ENCODE data around the gene ORMDL3. TPM values are rescaled to one million over a fixed set of nuclear protein-coding genes. Genes with fewer than 3 reads are reported as not detected.

ORMDL3 gene
- polyA plus RNA-seq, 3 donors = 9.4 to 13.5 (median 11.8) TPM

DNA sequence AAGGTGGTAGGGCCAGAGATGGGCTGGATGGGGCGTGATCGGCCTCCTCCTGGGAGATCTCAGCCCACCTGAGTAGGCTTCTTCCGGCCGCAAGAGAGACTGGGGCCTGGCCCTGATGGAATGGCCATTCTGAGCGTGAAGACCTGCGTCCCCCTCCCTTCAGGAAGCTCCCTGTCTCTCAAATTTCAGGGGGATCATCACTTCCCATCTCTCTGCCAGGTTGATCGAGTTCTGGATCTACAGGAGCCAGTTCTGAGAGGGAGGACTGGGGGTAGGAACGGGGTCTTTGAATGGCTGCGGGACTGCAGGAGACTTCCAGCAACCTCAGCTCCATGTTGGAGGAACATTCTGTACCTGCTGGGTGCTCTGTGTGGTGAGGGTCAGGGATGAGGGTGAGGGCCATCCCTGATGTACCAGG, 26.1 kb upstream of the ORMDL3 start:
- Histone ChIP-seq H3K36me3 (replicated peaks in 1 of 2; ENCODE audit: control insufficient read depth in 1 of 2, insufficient read depth in 2 of 2, low read length in 2 of 2) (no peaks in the 10 kb centered on the region), H3K4me1 (ENCODE audit: control insufficient read depth in 1 of 2, insufficient read depth in 2 of 2, low read length in 2 of 2) (peaks cover 12 to 13% of the 10 kb centered on the region in 2 donors), H4K20me1 (ENCODE audit: insufficient read depth, low read length) (no peaks in the 10 kb centered on the region), H3K4me3 (replicated peaks in 1 of 3; ENCODE audit: low read depth in 2 of 3, low read length in 3 of 3) (peak overlapping the region; percentile 43 to 76 (median 45)), H3K27me3 (ENCODE audit: control insufficient read depth in 2 of 2, insufficient read depth in 2 of 2, low read length in 2 of 2) (no peaks in the 10 kb centered on the region), H3K27ac (ENCODE audit: low read depth in 1 of 2, low read length in 2 of 2) (peak overlapping the region; percentile 13 to 73), H3K9me3 (replicated peaks in 1 of 2; ENCODE audit: control insufficient read depth in 1 of 2, insufficient read depth in 1 of 2, low read length in 2 of 2) (no peaks in the 10 kb centered on the region), H3K4me2 (replicated peaks; ENCODE audit: extremely low read depth, low read length, poor library complexity, severe bottlenecking) (peak overlapping the region; percentile 80), H2AFZ (ENCODE audit: insufficient read depth, low read depth, low read length, poor library complexity, severe bottlenecking) (peak overlapping the region; percentile 95), H3K9ac (ENCODE audit: insufficient read depth, low read length, poor library complexity, severe bottlenecking) (peak overlapping the region; percentile 57), H3K79me2 (ENCODE audit: insufficient read depth, low read length) (no peaks in the 10 kb centered on the region)
- 58% methylated on average over 8 of the region's 9 CpGs for WGBS (ENCODE audit: insufficient coverage)
- DNase-seq = no peak
- H3K27me3 Mint-ChIP-seq (ENCODE audit: low read depth in 3 of 3) = peaks cover 5 to 16% (median 9%) of the 10 kb centered on the region in 3 donors
- no peaks in the 10 kb centered on the region for H3K36me3 Mint-ChIP-seq
- TF ChIP-seq, protein P1, sequence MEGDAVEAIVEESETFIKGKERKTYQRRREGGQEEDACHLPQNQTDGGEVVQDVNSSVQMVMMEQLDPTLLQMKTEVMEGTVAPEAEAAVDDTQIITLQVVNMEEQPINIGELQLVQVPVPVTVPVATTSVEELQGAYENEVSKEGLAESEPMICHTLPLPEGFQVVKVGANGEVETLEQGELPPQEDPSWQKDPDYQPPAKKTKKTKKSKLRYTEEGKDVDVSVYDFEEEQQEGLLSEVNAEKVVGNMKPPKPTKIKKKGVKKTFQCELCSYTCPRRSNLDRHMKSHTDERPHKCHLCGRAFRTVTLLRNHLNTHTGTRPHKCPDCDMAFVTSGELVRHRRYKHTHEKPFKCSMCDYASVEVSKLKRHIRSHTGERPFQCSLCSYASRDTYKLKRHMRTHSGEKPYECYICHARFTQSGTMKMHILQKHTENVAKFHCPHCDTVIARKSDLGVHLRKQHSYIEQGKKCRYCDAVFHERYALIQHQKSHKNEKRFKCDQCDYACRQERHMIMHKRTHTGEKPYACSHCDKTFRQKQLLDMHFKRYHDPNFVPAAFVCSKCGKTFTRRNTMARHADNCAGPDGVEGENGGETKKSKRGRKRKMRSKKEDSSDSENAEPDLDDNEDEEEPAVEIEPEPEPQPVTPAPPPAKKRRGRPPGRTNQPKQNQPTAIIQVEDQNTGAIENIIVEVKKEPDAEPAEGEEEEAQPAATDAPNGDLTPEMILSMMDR (IDR thresholded peaks at IDR 0.05) = no peak
- H3K4me3 Mint-ChIP-seq = peak overlapping the region; percentile 79 to 84
- intact Hi-C loops (cut with micrococcal nuclease) = loop anchor here in 1 of 2 donors (2.0 kb wide), 1 partner anchor 27 kb away; the partner anchor contains the start of gene PSMD3
- peaks cover 0 to 2% (median 0%) of the 10 kb centered on the region in 7 donors for H3K9me3 Mint-ChIP-seq
- peak overlapping the region in 6 of 7 donors; percentile 69 to 91 (median 86) for H3K27ac Mint-ChIP-seq
- H3K4me1 Mint-ChIP-seq = peaks cover 20% of the 10 kb centered on the region

DNA sequence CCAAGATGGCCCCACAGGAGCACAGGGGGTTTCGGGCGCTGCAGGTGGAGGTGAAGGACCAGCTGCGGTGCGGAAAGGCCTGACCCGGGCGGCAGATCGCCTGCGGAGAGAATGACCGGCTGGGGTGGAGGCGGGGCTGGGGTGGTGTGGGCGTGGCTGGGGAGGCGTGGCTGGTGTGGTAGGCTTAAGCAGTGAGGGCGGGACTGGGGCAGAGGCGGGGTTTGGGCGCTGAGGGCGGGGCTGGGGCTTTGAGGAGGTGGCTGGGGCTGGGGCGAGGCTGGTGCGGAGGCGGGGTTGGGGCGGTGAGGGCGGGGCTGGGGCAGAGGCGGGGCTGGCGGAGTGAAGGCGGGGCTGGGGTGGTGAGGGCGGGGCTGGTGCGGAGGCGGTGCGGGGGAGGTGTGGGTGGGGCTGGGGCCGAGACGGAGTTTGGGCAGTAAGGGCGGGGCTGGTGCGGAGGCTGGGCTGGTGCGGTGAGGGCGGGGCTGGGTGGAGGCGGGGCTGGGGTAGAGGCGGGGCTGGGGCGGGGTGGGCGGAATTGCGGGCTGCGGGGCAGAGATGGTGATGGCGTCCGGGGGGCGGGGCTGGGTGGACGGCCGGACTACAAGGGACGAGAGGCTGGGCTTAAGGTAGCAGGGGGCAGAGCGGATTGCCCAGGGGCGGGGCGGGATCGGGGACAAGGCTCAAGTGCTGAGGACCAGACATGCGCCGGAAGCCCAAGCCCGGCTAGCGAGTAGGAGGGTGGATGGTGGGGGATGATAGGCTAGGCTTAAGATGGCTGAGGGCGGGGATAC, 25.5 kb upstream of the ORMDL3 start:
- peak overlapping the region; percentile 96 for H3K4me2 ChIP-seq (replicated peaks; ENCODE audit: extremely low read depth, low read length, poor library complexity, severe bottlenecking)
- peak overlapping the region; percentile 13 to 73 for H3K27ac ChIP-seq (ENCODE audit: low read depth in 1 of 2, low read length in 2 of 2)
- Mint-ChIP-seq H3K27ac (peak overlapping the region in 6 of 7 donors; percentile 69 to 91 (median 86)), H3K27me3 (ENCODE audit: low read depth in 3 of 3) (peaks cover 5 to 16% (median 9%) of the 10 kb centered on the region in 3 donors), H3K4me3 (peak overlapping the region; percentile 79 to 87), H3K4me1 (peaks cover 20% of the 10 kb centered on the region), H3K9me3 (peaks cover 0 to 2% (median 0%) of the 10 kb centered on the region in 7 donors), H3K36me3 (no peaks in the 10 kb centered on the region)
- H3K36me3 ChIP-seq (replicated peaks in 1 of 2; ENCODE audit: control insufficient read depth in 1 of 2, insufficient read depth in 2 of 2, low read length in 2 of 2) = no peaks in the 10 kb centered on the region
- H3K27me3 ChIP-seq (ENCODE audit: control insufficient read depth in 2 of 2, insufficient read depth in 2 of 2, low read length in 2 of 2) = no peaks in the 10 kb centered on the region
- TF ChIP-seq, protein P1 (IDR thresholded peaks at IDR 0.05) = no peak
- H3K9me3 ChIP-seq (replicated peaks in 1 of 2; ENCODE audit: control insufficient read depth in 1 of 2, insufficient read depth in 1 of 2, low read length in 2 of 2) = no peaks in the 10 kb centered on the region
- peaks cover 12 to 13% of the 10 kb centered on the region in 2 donors for H3K4me1 ChIP-seq (ENCODE audit: control insufficient read depth in 1 of 2, insufficient read depth in 2 of 2, low read length in 2 of 2)
- peak overlapping the region; percentile 57 for H3K9ac ChIP-seq (ENCODE audit: insufficient read depth, low read length, poor library complexity, severe bottlenecking)
- peak overlapping the region; percentile 97 for H2AFZ ChIP-seq (ENCODE audit: insufficient read depth, low read depth, low read length, poor library complexity, severe bottlenecking)
- no peaks in the 10 kb centered on the region for H3K79me2 ChIP-seq (ENCODE audit: insufficient read depth, low read length)
- WGBS (ENCODE audit: insufficient coverage) = under 1% methylated on average over 21 of the region's 55 CpGs
- no peaks in the 10 kb centered on the region for H4K20me1 ChIP-seq (ENCODE audit: insufficient read depth, low read length)
- intact Hi-C loops (cut with micrococcal nuclease) = loop anchor here in 1 of 2 donors (2.0 kb wide), 1 partner anchor 28 kb away; the partner anchor contains the start of gene PSMD3
- peak; percentile 94 to 98 (median 96) for DNase-seq
- H3K4me3 ChIP-seq (replicated peaks in 1 of 3; ENCODE audit: low read depth in 2 of 3, low read length in 3 of 3) = peak overlapping the region; percentile 43 to 79 (median 45)
